Heart right ventricle (tissue), 16 donors: ENCODE data around the gene BRMS1. TPM values are rescaled to one million over a fixed set of nuclear protein-coding genes. Genes with fewer than 3 reads are reported as not detected.
A peak's percentile ranks its signal among the peaks of the same experiment; 100 is the strongest.

Experiments
- ATAC-seq, 8 donors: fragments of 200-7000 bp; cut with Tn5 transposase; one replicate each; pipeline ENCODE4 v1.9.1; 2020; ENCODE audit warnings: mild to moderate bottlenecking in 8 of 8, moderate library complexity in 8 of 8, moderate number of reproducible peaks in 1 of 8
- DNase-seq, 2 donors: peaks; one replicate each; pipeline ENCODE4 v3.0.0-alpha.2; 2020
- H3K27ac ChIP-seq, 10 donors: fragments of 200-600 bp; sonication (generic) in 2 of 10; one replicate each; pipeline versions ENCODE4 v1.5.0 to v1.8.0; 2020 to 2022; ENCODE audit warnings: mild to moderate bottlenecking in 3 of 10
- H3K27me3 ChIP-seq, 7 donors: fragments of 200-600 bp; one replicate each; pipeline ENCODE4 v1.8.0; 2021 to 2022; ENCODE audit warnings: mild to moderate bottlenecking in 2 of 7
- H3K36me3 ChIP-seq, 9 donors: fragments of 200-600 bp; sonication (generic) in 1 of 9; one replicate each; pipeline versions ENCODE4 v1.5.0 to v1.8.0; 2020 to 2022; ENCODE audit warnings: mild to moderate bottlenecking in 2 of 9
- H3K4me1 ChIP-seq, 9 donors: fragments of 200-600 bp; sonication (generic) in 1 of 9; one replicate each; pipeline versions ENCODE4 v1.5.0 to v1.8.0; 2020 to 2022; ENCODE audit warnings: mild to moderate bottlenecking in 4 of 9
- H3K4me3 ChIP-seq, 10 donors: fragments of 200-600 bp; sonication (generic) in 2 of 10; one replicate each; pipeline versions ENCODE4 v1.5.0 to v1.8.0; 2020 to 2022; ENCODE audit warnings: mild to moderate bottlenecking in 7 of 10, moderate library complexity in 2 of 10
- H3K9me3 ChIP-seq, 11 donors: fragments of 200-600 bp in 10 of 11; sonication (generic) in 2 of 11; one replicate each; pipeline versions ENCODE4 v1.5.0 to v1.8.0; 2013 to 2022; ENCODE audit warnings: mild to moderate bottlenecking in 2 of 11, control low read depth in 1 of 11, moderate library complexity in 1 of 11
- CTCF ChIP-seq, 9 donors: fragments of 200-600 bp; sonication (generic) in 2 of 9; IDR thresholded peaks; one replicate each; pipeline versions ENCODE4 v1.5.0 to v1.8.0; 2021 to 2022; ENCODE audit warnings: antibody characterized with exemption in 9 of 9, mild to moderate bottlenecking in 5 of 9, moderate library complexity in 1 of 9
- WGBS, 2 donors: extraction: QIAGEN DNeasy Blood & Tissue Kit; methylation state at CpG; one replicate each; pipeline ENCODE4 v1.1.7; 2013; ENCODE audit warnings: inconsistent platforms in 1 of 2; 5-methylcytosine and 5-hydroxymethylcytosine counted together
- intact Hi-C, 10 donors: fragments of 100-400 bp; cut with DNase I; formaldehyde crosslinking; loops; one replicate each; pipeline versions ENCODE4 v1.11.1 to v1.14.2; 2022
- polyA plus RNA-seq, 2 donors: library from polyadenylated mRNA; stranded (reverse); fragments of 200-250 nt; gene quantifications; one replicate each; pipeline ENCODE4 v1.2.3, GENCODE V29; 2013
- total RNA-seq, 10 donors: library from RNA; stranded (reverse); fragmentation: NEBNext Ultra II Directional in 3 of 10; extraction: Animal tissue kit (Norgen Biotek cat#: 25700) in 3 of 10; gene quantifications; one replicate each; pipeline versions ENCODE4 v1.2.1 to v1.2.4, GENCODE V29; 2021 to 2023
- donor health status: Arrhythmogenic right ventricular cardiomyopathy.
- donor health status: ischemic (EF 13 %, LVEDD 7.1; RV severe dilation, severe dysfunction).
- donor health status: healthy with polysubstance abuse.
- donor health status: DM: no; HTN: yes; CAD: no.
- donor health status: DM: no; HTN: no; CAD: no.
- donor health status: ischemic (EF 25% LVEDD 6.9; RV normal size, moderate dysfunction).
- donor health status: ischemic (EF 25% LVEDD 5.7; RV mildly dilated, moderate dysfunction).
- donor health status: healthy.
- donor health status: DM: yes; HTN: yes; CAD: no.
- donor health status: Ischemic cardiomyopathy.
- donor health status: ischemic (EF 35%, LVEDD 5.7; RV mildly dilated, moderate dysfunction).
- donor health status: nonischemic (EF 11% LVEDD 7.7; RV severe dilation, severe dysfunction).
- donor health status: DM: yes; HTN: yes; CAD: no.
- donor health status: PGD.
- donor health status: ischemic (EF 29% LVEDD 5.4; RV normal size, mild dysfunction).
- donor health status: nonischemic (EF 23%, LVEDD 6.1; RV moderate dilation, normal function).

Gene BRMS1
- total and polyA plus RNA-seq, 12 donors = 10.6 to 73.9 (median 13.6) TPM

GRCh38 chr11:66314186-66314501 lies 30.8 kb downstream of the BRMS1 start:
- H3K9me3 ChIP-seq = no peaks in the 10 kb centered on the region
- peak overlapping the region in 9 of 10 donors; percentile 37 to 76 (median 60) for H3K4me3 ChIP-seq
- DNase-seq = no peak
- intact Hi-C loops = loop anchor here in 8 of 10 donors (5.0 to 10.0 kb wide), 3 partner anchors 33 to 73 kb away; partner anchors contain the start of genes B4GAT1 (in 2 of the 8) and BRMS1 (in 2 of the 8)
- ATAC-seq = no peak
- H3K27me3 ChIP-seq = peaks cover 0 to 6% (median 0%) of the 10 kb centered on the region in 7 donors
- TF ChIP-seq CTCF (IDR thresholded peaks at IDR 0.05) = no peak
- H3K36me3 ChIP-seq = no peaks in the 10 kb centered on the region
- WGBS, 2 donors = 62 to 74% methylated on average over 1 of the region's 1 CpG
- peak overlapping the region in 9 of 10 donors; percentile 78 to 94 (median 85) for H3K27ac ChIP-seq
- H3K4me1 ChIP-seq = peaks cover 15 to 58% (median 41%) of the 10 kb centered on the region in 9 donors

GRCh38 chr11:66313321-66314185 lies 31.4 kb downstream of the BRMS1 start:
- H3K27me3 ChIP-seq = peaks cover 0 to 6% (median 0%) of the 10 kb centered on the region in 7 donors
- H3K4me1 ChIP-seq = peaks cover 15 to 53% (median 36%) of the 10 kb centered on the region in 9 donors
- 36% methylated on average over 38 of the region's 38 CpGs for WGBS, 2 donors
- TF ChIP-seq CTCF (IDR thresholded peaks at IDR 0.05) = peak in 5 of 9 donors; percentile 5 to 37 (median 26)
- H3K36me3 ChIP-seq = no peaks in the 10 kb centered on the region
- H3K4me3 ChIP-seq = peak overlapping the region; percentile 23 to 76 (median 60)
- DNase-seq = no peak
- no peaks in the 10 kb centered on the region for H3K9me3 ChIP-seq
- H3K27ac ChIP-seq = peak overlapping the region; percentile 73 to 94 (median 85)
- intact Hi-C loops = loop anchor here in 8 of 10 donors (2.0 to 10.0 kb wide), 4 partner anchors 15 to 74 kb away; partner anchors contain the start of genes B4GAT1 (in 2 of the 8) and BRMS1 (in 2 of the 8)
- no peak for ATAC-seq

GRCh38 chr11:66312549-66313320 lies 32.2 kb downstream of the BRMS1 start:
- ATAC-seq (peak; percentile 83 to 92 (median 88)), DNase-seq (peak; percentile 99)
- peaks cover 0 to 6% (median 0%) of the 10 kb centered on the region in 7 donors for H3K27me3 ChIP-seq
- peaks cover 10 to 45% (median 28%) of the 10 kb centered on the region in 9 donors for H3K4me1 ChIP-seq
- peak overlapping the region; percentile 24 to 76 (median 60) for H3K4me3 ChIP-seq
- H3K9me3 ChIP-seq = no peaks in the 10 kb centered on the region
- H3K36me3 ChIP-seq = no peaks in the 10 kb centered on the region
- TF ChIP-seq CTCF (IDR thresholded peaks at IDR 0.05) = no peak
- intact Hi-C loops = loop anchor here in 8 of 10 donors (1.0 to 10.0 kb wide), 7 partner anchors 16 to 75 kb away; partner anchors contain the start of genes B4GAT1 (in 2 of the 8), BRMS1 (in 2 of the 8) and YIF1A (in 1 of the 8)
- peak overlapping the region; percentile 73 to 94 (median 85) for H3K27ac ChIP-seq
- 1 to 2% methylated on average over 52 of the region's 52 CpGs for WGBS, 2 donors
